HG02970 (cell line): ENCODE results near the gene ADCY2.
"Not testable (repeated sequence)": the region's sequence is repeated elsewhere in the genome, so short reads cannot be mapped to it uniquely, and the experiment has no call there.

ENCODE experiments used
- ATAC-seq: cut with Tn5 transposase; IDR thresholded peaks from one replicate; pipeline ENCODE4 v1.9.1; 2021; ENCODE audit warnings: mild to moderate bottlenecking, moderate library complexity, moderate number of reproducible peaks; ENCODE audit not compliant: unreplicated experiment, low FRiP score

The ADCY2 gene

GRCh38 chr5:7394889-7395431 is 978 bp upstream of the ADCY2 start:
- no peak for ATAC-seq

- no peak for ATAC-seq
Observed at GRCh38 chr5:7395432-7395946, 449 bp upstream of the ADCY2 start.

DNA sequence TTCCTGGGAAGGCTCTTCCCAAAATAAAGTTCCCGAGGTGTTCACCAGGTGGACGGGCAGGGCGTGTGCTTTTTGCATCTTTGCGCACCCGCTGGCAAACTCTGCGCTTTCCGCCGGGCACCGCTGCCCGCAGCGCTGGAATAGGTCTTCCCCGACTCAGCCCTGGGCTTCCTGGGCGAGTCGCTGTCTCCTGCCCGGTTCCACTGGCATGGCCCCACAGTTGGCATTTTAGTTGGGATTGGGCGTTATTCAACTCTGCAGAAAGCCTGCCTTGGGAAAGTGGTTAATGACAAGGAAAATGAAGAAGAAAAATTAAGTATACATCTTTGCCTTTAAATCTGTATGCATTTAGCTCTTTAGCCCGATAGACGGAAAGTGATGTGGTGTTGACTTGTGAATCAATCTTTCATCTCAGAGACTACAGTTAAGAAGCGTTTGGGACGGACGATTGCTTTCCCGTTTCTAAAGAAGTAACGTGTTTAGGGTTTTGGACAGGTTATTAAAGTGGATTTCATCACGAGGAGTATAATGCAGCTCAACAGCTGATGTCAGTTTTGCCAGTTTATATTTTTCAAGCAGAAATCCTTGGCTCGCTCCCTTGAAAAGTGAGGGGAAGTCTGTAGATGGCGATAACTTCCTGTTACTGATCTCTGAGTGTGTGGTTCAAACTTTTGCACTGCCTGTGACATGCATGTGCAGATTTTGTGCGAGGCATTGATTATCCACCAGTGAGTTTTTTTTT is 946 bp downstream of the ADCY2 start:
- ATAC-seq = no peak

DNA sequence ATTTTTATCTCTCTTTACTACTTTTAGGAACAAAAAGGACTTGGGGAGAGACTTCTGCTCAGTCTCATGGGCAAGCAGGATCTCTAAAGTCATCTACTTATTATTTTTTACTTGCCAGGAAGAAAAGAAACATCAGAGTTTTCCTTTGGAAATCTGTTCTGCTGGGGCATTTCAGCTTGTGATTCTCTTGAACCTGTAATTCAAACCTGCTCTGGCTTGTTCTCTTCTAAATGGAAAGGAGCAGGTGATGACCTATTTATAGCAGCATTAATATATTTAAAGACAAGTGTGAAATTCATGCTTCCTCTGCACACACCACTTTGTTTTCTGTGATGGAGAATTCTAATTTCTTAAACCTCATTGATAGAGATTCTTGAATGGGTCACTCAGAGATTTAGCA is 2.0 kb downstream of the ADCY2 start:
- ATAC-seq = no peak

GRCh38 chr5:7398596-7399280 is 2.8 kb downstream of the ADCY2 start:
- ATAC-seq = no peak

GRCh38 chr5:7405277-7405676 is 9.3 kb downstream of the ADCY2 start:
- no peak for ATAC-seq

DNA sequence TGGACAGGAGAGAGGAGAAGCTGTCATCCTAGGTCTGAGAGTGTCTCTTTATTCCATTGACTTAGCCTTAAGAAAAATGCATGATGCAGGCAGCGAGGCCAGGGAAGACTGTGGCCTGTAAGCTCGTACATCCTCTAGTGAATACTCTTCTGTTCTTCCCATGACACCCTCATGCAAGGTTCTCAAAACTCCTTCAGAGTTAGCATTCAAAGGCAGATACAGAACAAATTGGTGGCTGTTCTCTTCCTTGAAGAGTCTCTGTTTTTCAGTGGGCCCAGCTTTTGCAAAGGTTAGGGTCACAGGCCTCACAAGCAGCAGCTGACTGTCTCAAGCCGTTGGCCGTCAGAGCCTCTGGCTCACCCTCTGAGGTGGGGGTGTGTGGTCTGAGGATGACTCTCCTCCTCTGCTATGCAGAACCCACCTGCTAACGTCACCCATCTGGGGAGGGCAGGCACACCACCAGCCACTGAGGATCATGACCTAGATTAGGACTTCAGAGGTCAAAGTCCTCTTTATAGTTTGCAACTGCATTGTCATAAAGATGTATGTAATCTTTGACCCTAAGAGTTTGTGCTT is 15.1 kb downstream of the ADCY2 start:
- ATAC-seq = no peak

GRCh38 chr5:7412409-7412808 is 16.5 kb downstream of the ADCY2 start:
- ATAC-seq = no peak

DNA sequence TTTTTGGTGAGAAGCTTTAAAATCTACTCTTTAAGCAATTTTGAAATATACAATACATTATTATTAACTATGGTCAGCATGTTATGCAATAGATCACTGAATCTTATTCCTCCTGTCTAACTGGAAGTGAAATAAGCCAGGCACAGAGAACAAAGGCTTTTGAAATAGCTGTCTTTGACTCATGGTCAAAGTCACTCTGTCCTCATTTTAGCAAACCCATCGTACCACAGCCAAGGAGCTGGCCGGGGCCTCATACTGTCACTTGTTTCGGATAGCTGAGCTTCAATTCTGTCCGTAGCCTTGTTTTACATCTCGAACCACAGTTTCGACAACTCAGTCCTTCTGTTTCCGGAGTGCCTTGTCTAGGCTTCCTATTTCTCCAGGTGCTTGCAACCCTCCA is 19.2 kb downstream of the ADCY2 start:
- ATAC-seq = no peak

DNA sequence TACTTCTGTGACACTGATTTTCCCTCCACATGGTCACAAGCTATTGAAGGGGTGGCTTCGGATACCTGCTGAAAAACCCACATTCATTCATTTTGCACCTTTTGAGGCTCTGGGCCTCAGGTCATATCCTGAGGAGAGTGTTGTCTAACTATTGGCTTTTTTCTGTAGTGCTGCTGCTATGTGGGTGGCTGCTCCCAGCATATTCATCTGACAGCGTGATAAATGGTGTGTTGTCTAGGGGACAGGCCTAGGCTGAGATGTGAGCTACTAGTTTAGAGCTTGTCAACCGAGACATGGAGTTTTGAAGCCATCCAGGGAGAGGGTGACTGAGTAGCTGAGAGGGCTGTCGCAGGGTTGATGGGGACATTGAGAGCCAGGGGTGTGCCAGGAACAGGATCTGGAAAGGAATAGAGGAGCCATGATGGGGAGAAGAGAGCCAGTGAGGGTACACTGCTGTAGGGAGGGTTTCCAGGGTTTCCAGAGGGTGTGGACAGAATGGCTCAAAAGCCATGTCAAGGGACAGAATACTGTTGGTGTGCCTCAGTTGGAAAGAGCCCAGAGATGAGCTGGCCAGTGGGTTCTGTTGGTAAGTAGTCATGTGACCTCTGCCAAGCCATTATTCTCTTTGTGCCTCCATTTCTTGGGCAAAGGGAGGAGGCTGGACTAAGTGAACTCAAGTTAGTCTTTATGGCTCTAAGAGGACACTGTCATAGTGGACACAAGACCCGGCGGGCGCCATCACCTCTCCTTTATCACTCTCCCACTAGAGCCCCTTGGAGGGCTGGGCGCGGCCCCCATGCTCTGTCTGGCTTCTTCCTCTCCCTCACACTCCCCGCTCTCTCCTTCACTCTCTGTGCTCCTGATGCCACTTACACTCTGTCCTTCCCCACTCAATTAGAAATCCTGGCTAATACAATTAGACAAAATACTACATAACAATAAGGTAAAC is 19.9 kb downstream of the ADCY2 start:
- no peak for ATAC-seq

DNA sequence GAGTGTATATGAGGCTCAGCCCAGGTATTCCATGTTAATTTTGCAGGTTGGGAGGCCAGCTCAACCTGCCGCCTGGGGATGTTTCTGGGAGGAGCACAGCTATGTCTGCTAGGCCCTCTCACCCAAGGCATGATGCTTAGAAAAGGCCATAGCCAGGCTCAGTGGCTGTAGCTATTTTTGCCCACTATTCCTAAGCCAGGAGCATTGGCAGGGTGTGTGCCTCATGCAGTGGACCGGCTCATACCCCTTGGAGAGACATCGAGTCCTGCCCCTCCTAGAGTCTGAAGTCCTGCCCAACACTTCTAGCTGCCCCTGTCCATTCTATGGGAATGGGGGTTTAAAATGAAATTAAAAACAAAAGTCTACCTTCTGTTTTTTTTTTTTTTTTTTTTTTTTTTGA is 22.3 kb downstream of the ADCY2 start:
- ATAC-seq = no peak

DNA sequence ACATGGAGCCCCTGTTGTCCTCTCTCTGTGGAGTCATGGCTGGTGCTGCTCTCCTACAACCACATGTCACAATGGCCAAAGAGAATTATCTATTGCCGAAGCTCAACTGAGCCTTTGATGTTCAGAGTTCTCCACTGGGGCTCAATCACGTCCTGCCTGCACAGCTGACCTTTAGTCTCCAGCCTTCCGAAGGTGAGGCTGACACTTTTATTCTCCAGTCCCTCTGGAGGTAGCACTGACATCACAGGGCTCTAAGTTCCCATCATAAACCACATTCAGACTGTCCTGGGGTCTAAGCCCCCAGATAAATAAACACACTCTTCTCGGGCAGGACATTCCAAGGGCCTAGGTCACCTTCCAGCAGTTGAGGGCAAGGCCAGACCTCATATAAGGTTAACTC is 23.4 kb downstream of the ADCY2 start:
- ATAC-seq = no peak

GRCh38 chr5:7419846-7420245 is 23.9 kb downstream of the ADCY2 start:
- ATAC-seq = no peak

GRCh38 chr5:7420510-7421280 is 24.8 kb downstream of the ADCY2 start:
- no peak for ATAC-seq

- no peak for ATAC-seq
Observed at GRCh38 chr5:7422316-7423106, 26.6 kb downstream of the ADCY2 start.

DNA sequence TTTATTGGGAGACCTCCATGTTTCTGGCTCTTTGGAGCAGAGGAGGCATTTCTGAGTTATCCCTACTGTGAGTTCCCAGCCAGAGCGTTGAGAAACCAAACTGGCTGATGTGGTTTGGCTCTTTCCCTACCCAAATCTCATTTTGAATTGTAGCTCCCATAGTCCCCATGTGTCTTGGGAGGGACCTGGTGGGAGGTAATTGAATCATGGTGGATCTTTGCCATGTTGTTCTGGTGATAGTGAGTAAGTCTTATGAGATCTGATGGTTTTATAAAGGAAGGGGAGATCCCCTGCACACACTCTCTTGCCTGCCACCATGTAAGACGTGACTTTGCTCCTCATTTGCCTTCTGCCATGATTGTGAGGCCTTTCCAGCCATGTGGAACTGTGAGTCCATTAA is 27.3 kb downstream of the ADCY2 start:
- not testable (repeated sequence) for ATAC-seq

DNA sequence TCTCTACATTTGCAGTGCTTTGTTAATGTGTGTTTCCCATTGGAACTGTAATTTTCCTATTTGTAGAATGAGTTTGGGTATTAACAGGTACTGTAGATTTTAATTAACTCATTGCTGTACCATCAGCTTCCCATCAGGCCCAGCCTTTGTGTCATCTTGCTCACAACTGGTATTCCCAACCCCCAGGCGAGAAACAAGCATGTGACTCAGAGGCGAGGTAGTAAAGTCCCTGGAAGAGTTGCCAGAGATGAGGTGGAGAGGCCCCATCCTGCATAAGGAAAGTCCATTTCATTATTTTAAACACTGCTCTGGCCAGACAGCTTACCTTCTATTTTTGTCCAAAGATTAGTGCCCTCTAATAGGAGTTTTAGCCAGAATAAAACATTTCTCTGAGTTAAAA is 29.9 kb downstream of the ADCY2 start:
- no peak for ATAC-seq

- no peak for ATAC-seq
Observed at GRCh38 chr5:7426284-7426683, 30.3 kb downstream of the ADCY2 start.

- no peak for ATAC-seq
Observed at GRCh38 chr5:7434914-7435313, 39.0 kb downstream of the ADCY2 start.
